Measurements from ENCODE around the gene AKAP1. TPM values are rescaled to one million over a fixed set of nuclear protein-coding genes. Genes with fewer than 3 reads are reported as not detected.
A peak's percentile ranks its signal among the peaks of the same experiment; 100 is the strongest.

AKAP1 gene
- polyA plus RNA-seq, 1 donor (not counting 4 experiments of a cell fraction or from before 2014, with no cell fraction given) = 24.1 TPM

GRCh38 chr17:57130708-57131461, 45.8 kb downstream of the AKAP1 start:
- H3K36me3 ChIP-seq (ENCODE audit: control insufficient read depth in 2 of 2, extremely low read depth in 1 of 2, insufficient read depth in 2 of 2, low read length in 2 of 2) = peaks cover 0 to under 1% of the 10 kb centered on the region in 2 experiments
- peak overlapping the region; percentile 17 for H2AFZ ChIP-seq (ENCODE audit: control insufficient read depth, low read length)
- peak; percentile 69 for FAIRE-seq
- no peaks in the 10 kb centered on the region for H3K79me2 ChIP-seq (ENCODE audit: control insufficient read depth, insufficient read depth, low read length)
- TF ChIP-seq EZH2 (IDR thresholded peaks at IDR 0.05; ENCODE audit: low read length) (no peak), CTCF (optimal IDR thresholded peaks at IDR 0.05 in 1 of 3, IDR thresholded peaks at IDR 0.05 in 1 of 3, conservative IDR thresholded peaks at IDR 0.05 in 1 of 3; ENCODE audit: extremely low read depth in 1 of 3, insufficient read depth in 2 of 3, low read length in 3 of 3) (peak; percentile 50 to 94 (median 85))
- no peaks in the 10 kb centered on the region for H3K4me1 ChIP-seq (ENCODE audit: control insufficient read depth, extremely low read depth, insufficient read depth, low read length)
- DNase-seq (ENCODE audit: low read depth, low spot score) = peak; percentile 30
- no peaks in the 10 kb centered on the region for H3K27me3 ChIP-seq (ENCODE audit: control insufficient read depth, extremely low read depth, insufficient read depth, low read length)
- H3K9ac ChIP-seq (ENCODE audit: control insufficient read depth, extremely low read depth, insufficient read depth, low read length) = no peak overlapping the region
- H4K20me1 ChIP-seq (ENCODE audit: control insufficient read depth, extremely low read depth, insufficient read depth, low read length) = no peaks in the 10 kb centered on the region
- no peaks in the 10 kb centered on the region for H3K9me1 ChIP-seq (ENCODE audit: control insufficient read depth, extremely low read depth, insufficient read depth, low read length)
- dilution Hi-C loops (cut with MboI; ENCODE audit: extremely low pct_ligation_motif_present, low sequenced_read_pairs) = no loop called here
- H3K27ac ChIP-seq (ENCODE audit: control insufficient read depth, insufficient read depth, low read length) = no peak overlapping the region
- H3K4me2 ChIP-seq (ENCODE audit: control insufficient read depth, extremely low read depth, insufficient read depth, low read depth, low read length) = peak overlapping the region; percentile 17
- H3K9me3 ChIP-seq (ENCODE audit: control insufficient read depth, low read depth, low read length) = no peaks in the 10 kb centered on the region
- no peak overlapping the region for H3K4me3 ChIP-seq (ENCODE audit: control insufficient read depth in 2 of 3, extremely low read depth in 1 of 3, insufficient read depth in 2 of 3, low read depth in 1 of 3, low read length in 3 of 3)

- H3K9me3 ChIP-seq (ENCODE audit: control insufficient read depth, low read depth, low read length) = no peaks in the 10 kb centered on the region
- H4K20me1 ChIP-seq (ENCODE audit: control insufficient read depth, extremely low read depth, insufficient read depth, low read length) = no peaks in the 10 kb centered on the region
- H3K27me3 ChIP-seq (ENCODE audit: control insufficient read depth, extremely low read depth, insufficient read depth, low read length) = no peaks in the 10 kb centered on the region
- FAIRE-seq (no peak), DNase-seq (ENCODE audit: low read depth, low spot score) (no peak)
- H3K4me2 ChIP-seq (ENCODE audit: control insufficient read depth, extremely low read depth, insufficient read depth, low read depth, low read length) = no peak overlapping the region
- dilution Hi-C loops (cut with MboI; ENCODE audit: extremely low pct_ligation_motif_present, low sequenced_read_pairs) = no loop called here
- no peak overlapping the region for H3K9ac ChIP-seq (ENCODE audit: control insufficient read depth, extremely low read depth, insufficient read depth, low read length)
- H3K27ac ChIP-seq (ENCODE audit: control insufficient read depth, insufficient read depth, low read length) = no peak overlapping the region
- H3K9me1 ChIP-seq (ENCODE audit: control insufficient read depth, extremely low read depth, insufficient read depth, low read length) = no peaks in the 10 kb centered on the region
- no peaks in the 10 kb centered on the region for H3K36me3 ChIP-seq (ENCODE audit: control insufficient read depth in 2 of 2, extremely low read depth in 1 of 2, insufficient read depth in 2 of 2, low read length in 2 of 2)
- H3K4me1 ChIP-seq (ENCODE audit: control insufficient read depth, extremely low read depth, insufficient read depth, low read length) = no peaks in the 10 kb centered on the region
- no peak overlapping the region for H2AFZ ChIP-seq (ENCODE audit: control insufficient read depth, low read length)
- no peak overlapping the region for H3K4me3 ChIP-seq (ENCODE audit: control insufficient read depth in 2 of 3, extremely low read depth in 1 of 3, insufficient read depth in 2 of 3, low read depth in 1 of 3, low read length in 3 of 3)
- no peaks in the 10 kb centered on the region for H3K79me2 ChIP-seq (ENCODE audit: control insufficient read depth, insufficient read depth, low read length)
- no peak for TF ChIP-seq EZH2 (IDR thresholded peaks at IDR 0.05; ENCODE audit: low read length)
- no peak for TF ChIP-seq CTCF (optimal IDR thresholded peaks at IDR 0.05 in 1 of 3, IDR thresholded peaks at IDR 0.05 in 1 of 3, conservative IDR thresholded peaks at IDR 0.05 in 1 of 3; ENCODE audit: extremely low read depth in 1 of 3, insufficient read depth in 2 of 3, low read length in 3 of 3)
Observed at GRCh38 chr17:57132663-57133062, 47.6 kb downstream of the AKAP1 start.
